Measurements from ENCODE around the gene SYTL1. TPM values are rescaled to one million over a fixed set of nuclear protein-coding genes. Genes with fewer than 3 reads are reported as not detected.

Gene SYTL1
- total RNA-seq, 1 experiment from 2014 or later: 75.9 TPM

GRCh38 chr1:27335506-27336422, 6.1 kb upstream of the SYTL1 start (continued):
- TF ChIP-seq CTCF (IDR thresholded peaks at IDR 0.05 in 2 of 3, conservative IDR thresholded peaks at IDR 0.05 in 1 of 3; ENCODE audit: borderline replicate concordance in 1 of 3, insufficient read depth in 1 of 3, low read depth in 2 of 3, low read length in 2 of 3): no peak
- TF ChIP-seq SRF (IDR thresholded peaks at IDR 0.05; ENCODE audit: low read depth): no peak
- TF ChIP-seq POLR2A (IDR thresholded peaks at IDR 0.05; ENCODE audit: borderline replicate concordance, extremely low read depth, insufficient read depth, insufficient read length): no peak
- no peak for TF ChIP-seq SIN3A (IDR thresholded peaks at IDR 0.05; ENCODE audit: low read depth)
- TF ChIP-seq CEBPB (IDR thresholded peaks at IDR 0.05; ENCODE audit: low read depth): no peak
- TF ChIP-seq ZFX (IDR thresholded peaks at IDR 0.05): no peak
- no peak for TF ChIP-seq YY1 (IDR thresholded peaks at IDR 0.05; ENCODE audit: extremely low read depth, insufficient replicate concordance, low read depth, low read length)

DNA sequence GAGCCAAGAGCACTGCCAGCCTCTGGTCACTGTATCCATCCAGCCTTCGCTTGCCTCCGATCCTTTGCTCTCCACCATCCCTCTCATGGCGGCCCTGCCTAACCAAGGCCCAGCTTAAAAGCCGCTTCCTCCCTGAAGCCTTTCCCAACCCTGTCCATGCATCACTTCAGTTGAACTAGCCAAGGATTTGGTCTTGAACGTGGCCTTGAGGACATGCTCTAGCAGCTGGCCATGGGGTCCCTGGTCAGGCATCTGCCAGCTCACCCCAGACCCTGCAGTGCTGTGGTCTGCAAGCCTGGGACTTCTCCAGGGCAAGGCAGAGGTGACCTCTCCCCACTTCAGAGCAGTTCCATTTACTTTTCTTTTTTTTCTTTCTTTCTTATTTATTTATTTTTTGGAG, 5.1 kb upstream of the SYTL1 start:
- Histone ChIP-seq H3K9me2 (ENCODE audit: insufficient read depth) (no peaks in the 10 kb centered on the region), H3K9me3 (ENCODE audit: control insufficient read depth in 1 of 2, insufficient read depth in 1 of 2, low read depth in 1 of 2, low read length in 2 of 2) (no peaks in the 10 kb centered on the region), H3K36me3 (ENCODE audit: control insufficient read depth in 1 of 2, insufficient read depth in 2 of 2, low read length in 2 of 2) (peaks cover 11 to 31% of the 10 kb centered on the region in 2 experiments), H3K4me3 (replicated peaks in 1 of 2; ENCODE audit: low read depth in 1 of 2, low read length in 2 of 2) (no peak overlapping the region), H2AFZ (ENCODE audit: low read depth, low read length, poor library complexity, severe bottlenecking) (no peak overlapping the region), H3K27me3 (ENCODE audit: insufficient read depth, low read length) (no peaks in the 10 kb centered on the region), H4K20me1 (ENCODE audit: insufficient read depth) (no peaks in the 10 kb centered on the region), H3K79me2 (ENCODE audit: insufficient read depth, low read length) (no peaks in the 10 kb centered on the region; the same call in 1 of the 2 replicates), H3K4me2 (ENCODE audit: low read length) (no peak overlapping the region), H3K4me1 (ENCODE audit: control insufficient read depth in 1 of 2, insufficient read depth in 2 of 2, low read length in 2 of 2) (peaks cover 16 to 27% of the 10 kb centered on the region in 2 experiments), H3K27ac (ENCODE audit: low read depth, low read length) (no peak overlapping the region), H3K9ac (ENCODE audit: low read length) (no peak overlapping the region)
- DNase-seq (ENCODE audit: low read depth, low spot score): no peak
- ChIA-PET RAD21 (ENCODE audit: low non-redundant PET in 1 of 2, low total read pairs in 2 of 2, uncharacterized antibody in 2 of 2, unreplicated experiment in 2 of 2) (no interaction called here), POLR2A (no interaction called here), CTCF (no interaction called here)
- no peak for ATAC-seq
- intact Hi-C loops (cut with micrococcal nuclease): no loop called here
- BruUV-seq (replicated peaks): no TSS peak
- no peak for TF ChIP-seq JUND (IDR thresholded peaks at IDR 0.05)
- TF ChIP-seq YY1 (IDR thresholded peaks at IDR 0.05; ENCODE audit: extremely low read depth, insufficient replicate concordance, low read depth, low read length): no peak
- no peak for TF ChIP-seq SRF (IDR thresholded peaks at IDR 0.05; ENCODE audit: low read depth)
- TF ChIP-seq, protein P1, sequence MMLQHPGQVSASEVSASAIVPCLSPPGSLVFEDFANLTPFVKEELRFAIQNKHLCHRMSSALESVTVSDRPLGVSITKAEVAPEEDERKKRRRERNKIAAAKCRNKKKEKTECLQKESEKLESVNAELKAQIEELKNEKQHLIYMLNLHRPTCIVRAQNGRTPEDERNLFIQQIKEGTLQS (IDR thresholded peaks at IDR 0.05): no peak
- TF ChIP-seq ELF1 (IDR thresholded peaks at IDR 0.05; ENCODE audit: borderline replicate concordance, low read depth): no peak
- TF ChIP-seq RAD21 (IDR thresholded peaks at IDR 0.05; ENCODE audit: low read depth): no peak
- TF ChIP-seq ZNF274 (IDR thresholded peaks at IDR 0.05; ENCODE audit: low read depth, low read length): no peak
- no peak for TF ChIP-seq SP1 (IDR thresholded peaks at IDR 0.05; ENCODE audit: low read depth)
- no peak for TF ChIP-seq TCF7L2 (IDR thresholded peaks at IDR 0.05; ENCODE audit: borderline replicate concordance, extremely low read depth, insufficient read depth, insufficient read length)
- TF ChIP-seq, protein P2, sequence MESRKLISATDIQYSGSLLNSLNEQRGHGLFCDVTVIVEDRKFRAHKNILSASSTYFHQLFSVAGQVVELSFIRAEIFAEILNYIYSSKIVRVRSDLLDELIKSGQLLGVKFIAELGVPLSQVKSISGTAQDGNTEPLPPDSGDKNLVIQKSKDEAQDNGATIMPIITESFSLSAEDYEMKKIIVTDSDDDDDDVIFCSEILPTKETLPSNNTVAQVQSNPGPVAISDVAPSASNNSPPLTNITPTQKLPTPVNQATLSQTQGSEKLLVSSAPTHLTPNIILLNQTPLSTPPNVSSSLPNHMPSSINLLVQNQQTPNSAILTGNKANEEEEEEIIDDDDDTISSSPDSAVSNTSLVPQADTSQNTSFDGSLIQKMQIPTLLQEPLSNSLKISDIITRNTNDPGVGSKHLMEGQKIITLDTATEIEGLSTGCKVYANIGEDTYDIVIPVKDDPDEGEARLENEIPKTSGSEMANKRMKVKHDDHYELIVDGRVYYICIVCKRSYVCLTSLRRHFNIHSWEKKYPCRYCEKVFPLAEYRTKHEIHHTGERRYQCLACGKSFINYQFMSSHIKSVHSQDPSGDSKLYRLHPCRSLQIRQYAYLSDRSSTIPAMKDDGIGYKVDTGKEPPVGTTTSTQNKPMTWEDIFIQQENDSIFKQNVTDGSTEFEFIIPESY (IDR thresholded peaks at IDR 0.05; ENCODE audit: extremely low read depth, insufficient replicate concordance, low read length): no peak
- TF ChIP-seq SIN3A (IDR thresholded peaks at IDR 0.05; ENCODE audit: low read depth): no peak
- no peak for TF ChIP-seq EZH2 (IDR thresholded peaks at IDR 0.05)
